Liver (tissue), 3 donors: ENCODE results near the gene NOX3.

Experiments
- GABPA ChIP-seq, 2 donors: IDR thresholded peaks in 1 of 2; conservative IDR thresholded peaks in 1 of 2; 2 replicates each; pipeline ENCODE4 v1.6.1; 2016; ENCODE audit warnings: antibody characterized with exemption in 2 of 2, mild to moderate bottlenecking in 1 of 2, moderate library complexity in 1 of 2
- RAD21 ChIP-seq, 2 donors: IDR thresholded peaks; 2 replicates each; pipeline ENCODE4 v1.6.1; 2016; ENCODE audit warnings: antibody characterized with exemption in 2 of 2, mild to moderate bottlenecking in 2 of 2
- SP1 ChIP-seq: IDR thresholded peaks from 2 replicates; pipeline ENCODE4 v1.6.1; 2018; ENCODE audit warnings: antibody characterized with exemption, mild to moderate bottlenecking
- TAF1 ChIP-seq: conservative IDR thresholded peaks from 2 replicates; pipeline ENCODE4 v1.6.1; 2016; ENCODE audit warnings: antibody characterized with exemption, mild to moderate bottlenecking
- YY1 ChIP-seq: IDR thresholded peaks from 2 replicates; pipeline ENCODE4 v1.6.1; 2016; ENCODE audit warnings: antibody characterized with exemption, mild to moderate bottlenecking
- TF ChIP-seq, protein P1 (sequence below): fragments of 150-350 bp; IDR thresholded peaks from 2 replicates; pipeline ENCODE4 v1.5.1; 2017; ENCODE audit warnings: improper control_type of control experiment, low read depth, low read length; ENCODE audit not compliant: missing input control
- TF ChIP-seq, protein P2 (sequence below): IDR thresholded peaks from 2 replicates; pipeline ENCODE4 v1.6.1; 2016; ENCODE audit warnings: antibody characterized with exemption
- TF ChIP-seq, protein P3 (sequence below): IDR thresholded peaks from 2 replicates; pipeline ENCODE4 v1.6.1; 2016; ENCODE audit warnings: antibody characterized with exemption
- TF ChIP-seq, protein P4 (sequence below): IDR thresholded peaks from 2 replicates; pipeline ENCODE4 v1.6.1; 2016; ENCODE audit warnings: antibody characterized with exemption, mild to moderate bottlenecking
- donor health status: healthy.
- donor health status: healthy.

DNA sequence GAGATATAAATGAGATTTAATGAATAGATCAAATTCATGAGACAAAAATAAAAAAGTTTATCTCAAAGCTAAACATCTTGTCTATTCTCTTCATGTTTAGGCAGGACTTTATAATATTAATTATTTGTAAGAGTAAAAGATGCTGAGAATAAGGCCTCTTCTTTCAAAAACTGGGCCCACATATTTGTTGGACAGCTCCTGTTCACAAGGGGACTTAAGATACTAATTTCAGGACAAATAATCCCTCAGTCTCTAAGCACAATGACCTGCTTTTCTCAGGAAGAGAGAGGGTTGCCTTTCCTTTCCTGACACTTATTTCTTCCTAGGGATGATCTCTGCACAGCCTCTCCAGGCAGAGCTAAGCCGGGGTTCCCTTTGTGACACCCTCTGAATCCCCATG is 43.3 kb downstream of the NOX3 start:
- TF ChIP-seq, protein P1, sequence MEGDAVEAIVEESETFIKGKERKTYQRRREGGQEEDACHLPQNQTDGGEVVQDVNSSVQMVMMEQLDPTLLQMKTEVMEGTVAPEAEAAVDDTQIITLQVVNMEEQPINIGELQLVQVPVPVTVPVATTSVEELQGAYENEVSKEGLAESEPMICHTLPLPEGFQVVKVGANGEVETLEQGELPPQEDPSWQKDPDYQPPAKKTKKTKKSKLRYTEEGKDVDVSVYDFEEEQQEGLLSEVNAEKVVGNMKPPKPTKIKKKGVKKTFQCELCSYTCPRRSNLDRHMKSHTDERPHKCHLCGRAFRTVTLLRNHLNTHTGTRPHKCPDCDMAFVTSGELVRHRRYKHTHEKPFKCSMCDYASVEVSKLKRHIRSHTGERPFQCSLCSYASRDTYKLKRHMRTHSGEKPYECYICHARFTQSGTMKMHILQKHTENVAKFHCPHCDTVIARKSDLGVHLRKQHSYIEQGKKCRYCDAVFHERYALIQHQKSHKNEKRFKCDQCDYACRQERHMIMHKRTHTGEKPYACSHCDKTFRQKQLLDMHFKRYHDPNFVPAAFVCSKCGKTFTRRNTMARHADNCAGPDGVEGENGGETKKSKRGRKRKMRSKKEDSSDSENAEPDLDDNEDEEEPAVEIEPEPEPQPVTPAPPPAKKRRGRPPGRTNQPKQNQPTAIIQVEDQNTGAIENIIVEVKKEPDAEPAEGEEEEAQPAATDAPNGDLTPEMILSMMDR: no peak
- TF ChIP-seq GABPA (IDR thresholded peaks at IDR 0.05 in 1 of 2, conservative IDR thresholded peaks at IDR 0.05 in 1 of 2): no peak
- TF ChIP-seq, protein P2, sequence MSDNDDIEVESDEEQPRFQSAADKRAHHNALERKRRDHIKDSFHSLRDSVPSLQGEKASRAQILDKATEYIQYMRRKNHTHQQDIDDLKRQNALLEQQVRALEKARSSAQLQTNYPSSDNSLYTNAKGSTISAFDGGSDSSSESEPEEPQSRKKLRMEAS: no peak
- TF ChIP-seq, protein P3, sequence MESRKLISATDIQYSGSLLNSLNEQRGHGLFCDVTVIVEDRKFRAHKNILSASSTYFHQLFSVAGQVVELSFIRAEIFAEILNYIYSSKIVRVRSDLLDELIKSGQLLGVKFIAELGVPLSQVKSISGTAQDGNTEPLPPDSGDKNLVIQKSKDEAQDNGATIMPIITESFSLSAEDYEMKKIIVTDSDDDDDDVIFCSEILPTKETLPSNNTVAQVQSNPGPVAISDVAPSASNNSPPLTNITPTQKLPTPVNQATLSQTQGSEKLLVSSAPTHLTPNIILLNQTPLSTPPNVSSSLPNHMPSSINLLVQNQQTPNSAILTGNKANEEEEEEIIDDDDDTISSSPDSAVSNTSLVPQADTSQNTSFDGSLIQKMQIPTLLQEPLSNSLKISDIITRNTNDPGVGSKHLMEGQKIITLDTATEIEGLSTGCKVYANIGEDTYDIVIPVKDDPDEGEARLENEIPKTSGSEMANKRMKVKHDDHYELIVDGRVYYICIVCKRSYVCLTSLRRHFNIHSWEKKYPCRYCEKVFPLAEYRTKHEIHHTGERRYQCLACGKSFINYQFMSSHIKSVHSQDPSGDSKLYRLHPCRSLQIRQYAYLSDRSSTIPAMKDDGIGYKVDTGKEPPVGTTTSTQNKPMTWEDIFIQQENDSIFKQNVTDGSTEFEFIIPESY: no peak
- no peak for TF ChIP-seq TAF1
- no peak for TF ChIP-seq YY1
- TF ChIP-seq, protein P4, sequence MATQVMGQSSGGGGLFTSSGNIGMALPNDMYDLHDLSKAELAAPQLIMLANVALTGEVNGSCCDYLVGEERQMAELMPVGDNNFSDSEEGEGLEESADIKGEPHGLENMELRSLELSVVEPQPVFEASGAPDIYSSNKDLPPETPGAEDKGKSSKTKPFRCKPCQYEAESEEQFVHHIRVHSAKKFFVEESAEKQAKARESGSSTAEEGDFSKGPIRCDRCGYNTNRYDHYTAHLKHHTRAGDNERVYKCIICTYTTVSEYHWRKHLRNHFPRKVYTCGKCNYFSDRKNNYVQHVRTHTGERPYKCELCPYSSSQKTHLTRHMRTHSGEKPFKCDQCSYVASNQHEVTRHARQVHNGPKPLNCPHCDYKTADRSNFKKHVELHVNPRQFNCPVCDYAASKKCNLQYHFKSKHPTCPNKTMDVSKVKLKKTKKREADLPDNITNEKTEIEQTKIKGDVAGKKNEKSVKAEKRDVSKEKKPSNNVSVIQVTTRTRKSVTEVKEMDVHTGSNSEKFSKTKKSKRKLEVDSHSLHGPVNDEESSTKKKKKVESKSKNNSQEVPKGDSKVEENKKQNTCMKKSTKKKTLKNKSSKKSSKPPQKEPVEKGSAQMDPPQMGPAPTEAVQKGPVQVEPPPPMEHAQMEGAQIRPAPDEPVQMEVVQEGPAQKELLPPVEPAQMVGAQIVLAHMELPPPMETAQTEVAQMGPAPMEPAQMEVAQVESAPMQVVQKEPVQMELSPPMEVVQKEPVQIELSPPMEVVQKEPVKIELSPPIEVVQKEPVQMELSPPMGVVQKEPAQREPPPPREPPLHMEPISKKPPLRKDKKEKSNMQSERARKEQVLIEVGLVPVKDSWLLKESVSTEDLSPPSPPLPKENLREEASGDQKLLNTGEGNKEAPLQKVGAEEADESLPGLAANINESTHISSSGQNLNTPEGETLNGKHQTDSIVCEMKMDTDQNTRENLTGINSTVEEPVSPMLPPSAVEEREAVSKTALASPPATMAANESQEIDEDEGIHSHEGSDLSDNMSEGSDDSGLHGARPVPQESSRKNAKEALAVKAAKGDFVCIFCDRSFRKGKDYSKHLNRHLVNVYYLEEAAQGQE: peak; percentile 17
- TF ChIP-seq RAD21 (IDR thresholded peaks at IDR 0.05): no peak
- TF ChIP-seq SP1: no peak
